CD4-positive, alpha-beta T cell treated with Interleukin-1 beta for 1 hour (primary cell): ENCODE measurements around the gene SIPA1.
A peak's percentile ranks its signal among the peaks of the same experiment; 100 is the strongest.
"Not testable (repeated sequence)": the region's sequence is repeated elsewhere in the genome, so short reads cannot be mapped to it uniquely, and the experiment has no call there.

ENCODE experiments used
- DNase-seq, 2 donors: peaks; one replicate each; pipeline ENCODE4 v3.0.0-alpha.2; 2020 to 2022

SIPA1 gene

DNA sequence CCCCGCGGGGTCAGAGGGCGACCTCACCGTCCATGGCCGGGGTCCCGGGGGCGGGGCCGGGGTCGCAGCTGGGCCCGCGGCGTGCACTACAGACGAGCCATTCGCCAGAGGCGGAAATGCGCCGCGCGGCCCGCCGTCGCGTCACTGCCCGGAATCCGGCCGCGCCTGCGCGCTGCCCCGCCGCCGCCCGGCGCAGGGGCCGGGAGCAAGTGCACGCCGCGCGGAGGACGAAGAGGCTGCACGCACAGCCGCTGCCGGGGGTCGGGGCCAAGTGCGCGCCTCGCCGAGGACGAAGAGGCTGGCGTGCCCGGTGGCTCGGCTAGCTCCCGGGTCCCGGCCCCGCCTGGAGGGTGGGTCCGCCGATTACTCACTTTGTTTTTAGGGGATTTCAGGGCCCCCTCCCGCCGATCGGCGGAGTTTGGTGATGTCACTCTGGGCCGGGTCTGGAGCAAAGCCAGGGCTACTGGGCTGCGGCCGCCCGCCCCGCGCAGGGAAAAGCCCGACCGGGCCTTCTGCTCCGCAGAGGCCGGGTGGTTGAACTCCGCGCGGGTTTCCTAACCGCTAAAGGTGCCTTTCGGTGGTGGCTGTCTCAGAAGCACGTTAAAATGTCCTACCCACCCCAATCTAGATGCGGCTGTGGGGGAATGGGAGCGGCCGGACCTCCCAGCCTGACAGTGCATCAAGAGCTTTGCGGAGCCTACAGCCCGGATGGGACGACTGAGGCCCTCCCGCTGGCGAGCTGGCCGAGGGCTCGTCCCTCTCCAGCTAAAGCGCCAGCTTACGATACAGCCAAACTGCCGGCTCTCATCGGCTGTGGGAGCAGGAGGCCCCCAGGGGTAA lies 25.1 kb downstream of the SIPA1 start, which contains the start of gene RELA:
TSS of gene RELA (minus strand) at position 118 of the 840 bp plus-strand sequence. CDS start at position 34, 84 bp downstream.
- peak; percentile 92 to 94 for DNase-seq

DNA sequence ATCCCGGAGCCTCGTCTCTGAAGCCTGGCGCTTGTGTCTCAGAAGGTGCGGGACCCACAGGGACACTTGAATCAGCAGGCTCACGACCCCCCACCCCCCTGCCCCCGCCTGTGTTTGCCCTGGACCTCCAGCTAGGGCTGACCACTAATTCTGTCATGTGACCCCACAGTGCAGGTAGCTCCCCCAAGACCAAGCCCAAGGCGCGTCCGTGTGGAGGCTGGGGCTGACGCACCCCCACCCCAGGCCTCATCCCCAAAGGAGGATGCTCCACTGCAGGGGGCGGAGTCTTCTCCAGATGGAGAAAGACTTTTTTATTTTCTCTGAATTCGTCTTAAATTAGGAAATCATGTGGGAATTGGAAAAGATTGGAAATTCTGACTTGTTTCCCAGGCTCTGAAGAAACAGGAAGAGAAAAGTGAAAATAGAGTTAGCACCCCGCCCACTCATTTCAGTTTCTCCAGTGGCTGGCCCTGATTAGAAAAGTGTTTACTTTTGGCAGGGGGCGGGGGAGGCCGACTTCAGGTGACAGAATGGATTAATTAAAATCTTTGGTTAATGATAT lies 25.8 kb downstream of the SIPA1 start:
- DNase-seq, result peak; percentile 42 to 54

DNA sequence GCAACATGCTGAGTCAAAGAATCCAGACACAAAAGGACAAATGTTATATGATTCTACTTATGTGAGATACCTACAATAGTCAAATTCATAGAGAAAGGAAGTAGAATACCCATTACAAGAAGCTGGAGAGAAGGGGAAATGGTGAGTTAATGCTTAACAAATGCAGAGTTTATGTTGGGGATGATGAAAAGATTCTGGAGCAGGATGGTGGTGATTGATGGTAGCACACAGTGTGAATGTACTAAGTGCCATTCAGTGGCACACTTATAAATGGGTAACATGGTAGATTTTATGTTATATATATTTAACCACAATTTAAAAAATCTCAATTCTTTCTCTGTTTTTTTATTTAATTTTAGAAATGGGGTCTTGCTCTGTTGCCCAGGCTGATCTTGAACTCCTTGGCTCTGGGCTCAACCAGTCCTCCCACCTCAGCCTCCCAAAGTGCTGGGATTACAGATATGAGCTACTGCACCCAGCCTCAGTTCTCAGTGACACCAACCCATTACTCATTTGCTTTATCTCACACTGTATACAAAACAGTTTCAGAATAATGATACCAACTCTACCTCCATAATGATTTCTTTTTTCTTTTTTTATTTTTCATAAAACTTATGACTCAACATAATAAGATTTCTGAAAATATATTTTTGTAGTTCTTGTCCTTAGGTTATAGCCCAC lies 34.4 kb downstream of the SIPA1 start:
- DNase-seq, result no peak

DNA sequence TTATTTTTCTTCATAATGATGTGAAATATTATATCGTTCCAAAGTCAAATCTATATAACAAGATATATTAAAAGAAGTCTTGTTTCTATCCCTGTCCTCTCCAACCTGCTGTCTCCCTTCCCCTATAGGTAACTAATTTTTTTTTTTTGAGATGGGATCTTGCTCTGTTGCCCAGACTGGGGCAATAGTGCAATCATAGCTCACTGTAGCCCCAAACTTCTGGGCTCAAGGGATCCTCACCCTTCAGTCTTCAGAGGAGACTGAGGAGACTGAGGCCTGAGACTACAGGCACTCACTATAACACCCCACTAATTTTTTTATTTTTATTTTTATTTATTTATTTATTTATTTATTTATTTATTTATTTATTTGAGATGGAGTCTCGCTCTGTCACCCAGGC lies 35.1 kb downstream of the SIPA1 start:
- no peak for DNase-seq

DNA sequence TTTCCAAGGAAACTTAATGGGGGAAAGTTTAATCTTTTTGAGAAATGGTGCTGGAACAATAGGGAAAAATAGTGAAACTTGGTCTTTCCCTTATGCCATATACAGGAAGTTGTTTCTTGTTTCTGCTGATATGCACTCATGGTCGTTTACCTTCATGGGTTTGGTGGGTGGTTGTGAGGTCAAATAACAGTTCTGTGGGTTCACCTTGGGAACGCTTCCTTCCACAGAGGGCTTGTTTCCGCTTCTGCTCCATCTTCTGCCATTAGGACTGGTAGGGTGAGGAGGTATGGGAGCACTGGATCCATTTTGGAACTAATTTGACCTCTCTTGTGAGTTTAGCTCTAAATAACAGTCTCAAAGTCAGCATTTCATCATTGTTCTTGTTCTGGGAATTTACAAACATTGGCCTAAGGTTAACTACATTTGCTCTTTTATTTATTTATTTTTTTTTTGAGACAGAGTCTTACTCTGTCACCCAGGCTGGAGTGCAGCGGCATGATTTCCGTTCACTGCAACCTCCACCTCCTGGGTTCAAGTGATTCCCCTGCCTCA lies 42.4 kb downstream of the SIPA1 start:
- DNase-seq, result no peak

DNA sequence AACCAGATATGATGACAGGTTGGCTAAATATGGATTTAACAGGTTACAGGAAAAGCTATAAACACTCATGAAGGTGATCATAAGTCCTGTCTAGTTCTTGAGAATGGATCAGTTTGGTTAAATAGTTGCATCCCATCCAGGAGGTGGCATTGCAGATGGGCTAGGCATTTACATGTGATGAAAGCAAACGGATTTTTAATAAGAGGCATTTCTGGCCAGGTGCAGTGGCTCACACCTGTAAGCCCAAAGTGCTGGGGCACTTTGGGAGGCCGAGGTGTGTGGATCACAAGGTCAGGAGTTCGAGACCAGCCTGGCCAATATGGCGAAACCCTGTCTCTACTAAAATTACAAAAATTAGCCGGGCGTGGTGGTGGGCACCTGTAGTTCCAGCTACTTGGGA lies 45.6 kb downstream of the SIPA1 start:
- not testable (repeated sequence) for DNase-seq

DNA sequence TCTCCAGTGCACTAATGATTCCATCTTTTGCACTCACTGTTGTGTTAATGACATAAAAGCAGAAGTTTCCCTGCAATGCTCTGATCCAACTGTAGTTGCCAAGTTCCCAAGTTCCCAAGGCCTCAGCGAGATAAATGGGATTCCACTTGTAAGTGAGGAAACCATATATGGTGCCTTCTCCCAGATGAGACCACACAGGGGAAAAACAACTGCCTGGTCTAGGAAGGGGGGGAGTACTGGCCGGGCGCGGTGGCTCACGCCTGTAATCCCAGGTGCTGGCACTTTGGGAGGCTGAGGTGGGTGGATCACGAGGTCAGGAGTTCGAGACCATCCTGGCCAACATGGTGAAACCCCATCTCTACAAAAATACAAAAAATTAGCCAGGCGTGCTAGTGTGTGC lies 48.1 kb downstream of the SIPA1 start:
- DNase-seq, result no peak

DNA sequence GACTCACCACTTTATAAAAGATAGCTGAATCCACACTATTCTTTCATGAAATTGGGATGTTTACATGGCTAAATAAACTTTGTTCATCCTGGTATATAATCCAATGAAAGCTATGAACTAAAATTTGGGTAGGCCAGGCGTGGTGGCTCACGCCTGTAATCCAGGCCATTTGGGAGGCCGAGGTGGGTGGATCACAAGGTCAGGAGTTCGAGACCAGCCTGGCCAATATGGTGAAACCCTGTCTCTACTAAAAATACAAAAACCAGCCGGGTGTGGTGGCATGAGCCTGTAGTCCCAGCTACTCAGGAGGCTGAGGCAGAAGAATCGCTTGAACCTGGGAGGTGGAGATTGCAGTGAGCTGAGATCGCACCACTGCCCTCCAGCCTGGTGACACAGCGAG lies 53.9 kb downstream of the SIPA1 start:
- DNase-seq, result not testable (repeated sequence)

DNA sequence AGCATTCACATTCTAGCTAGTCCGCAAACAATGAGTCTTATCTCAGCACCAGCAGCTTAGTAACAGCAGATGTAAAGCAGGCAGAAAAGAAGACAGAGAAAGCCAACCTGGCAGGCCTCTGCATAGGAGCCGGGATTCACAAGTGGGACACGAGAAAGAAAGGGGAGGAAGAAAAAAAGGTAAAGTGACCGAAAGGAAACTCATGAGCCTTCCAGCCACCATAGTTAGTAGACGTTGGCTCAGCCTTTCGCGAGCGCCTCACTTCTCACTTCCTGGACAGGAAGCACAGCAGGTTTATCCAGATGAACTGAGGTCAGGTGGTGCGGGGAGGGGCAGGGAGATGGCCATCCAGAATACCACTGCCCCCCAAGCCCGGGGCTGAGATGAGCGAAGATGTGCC lies 54.5 kb downstream of the SIPA1 start:
- DNase-seq, result no peak

DNA sequence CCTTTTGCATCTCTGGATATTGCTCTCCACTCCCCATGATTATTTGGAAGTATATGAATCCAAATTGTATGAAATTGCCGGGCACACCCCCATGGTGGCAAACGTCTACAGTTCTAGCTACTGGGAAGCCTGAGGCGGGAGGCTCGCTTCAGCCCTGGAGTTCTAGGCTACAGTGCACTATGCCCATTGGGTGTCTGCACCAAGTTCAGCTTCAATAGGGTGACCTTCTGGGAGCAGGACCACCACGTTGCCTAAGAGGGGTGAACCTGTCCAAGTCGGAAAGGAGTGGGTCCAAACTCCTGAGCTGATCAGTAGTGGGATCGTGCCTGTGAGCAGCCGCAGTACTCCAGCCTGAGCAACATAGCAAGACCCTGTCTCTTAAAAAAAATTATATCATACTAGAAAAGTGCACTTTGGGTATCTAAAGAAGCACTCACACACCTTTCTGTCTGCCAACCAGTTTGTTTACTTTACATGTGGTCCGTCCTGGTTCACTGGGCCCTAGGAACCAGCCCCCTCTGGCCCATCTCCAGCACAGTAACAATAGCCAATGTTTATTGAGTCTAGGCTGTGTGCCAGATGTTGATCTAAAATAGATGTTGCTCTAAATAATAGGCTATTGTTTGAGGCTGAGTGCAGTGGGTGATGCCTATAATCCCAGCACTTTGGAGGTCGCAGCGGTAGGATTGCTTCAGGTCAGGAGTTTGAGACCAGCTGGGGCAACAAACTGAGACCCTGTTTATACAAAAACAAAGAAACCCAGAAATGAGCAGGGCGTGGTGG lies 57.7 kb downstream of the SIPA1 start:
- no peak for DNase-seq

DNA sequence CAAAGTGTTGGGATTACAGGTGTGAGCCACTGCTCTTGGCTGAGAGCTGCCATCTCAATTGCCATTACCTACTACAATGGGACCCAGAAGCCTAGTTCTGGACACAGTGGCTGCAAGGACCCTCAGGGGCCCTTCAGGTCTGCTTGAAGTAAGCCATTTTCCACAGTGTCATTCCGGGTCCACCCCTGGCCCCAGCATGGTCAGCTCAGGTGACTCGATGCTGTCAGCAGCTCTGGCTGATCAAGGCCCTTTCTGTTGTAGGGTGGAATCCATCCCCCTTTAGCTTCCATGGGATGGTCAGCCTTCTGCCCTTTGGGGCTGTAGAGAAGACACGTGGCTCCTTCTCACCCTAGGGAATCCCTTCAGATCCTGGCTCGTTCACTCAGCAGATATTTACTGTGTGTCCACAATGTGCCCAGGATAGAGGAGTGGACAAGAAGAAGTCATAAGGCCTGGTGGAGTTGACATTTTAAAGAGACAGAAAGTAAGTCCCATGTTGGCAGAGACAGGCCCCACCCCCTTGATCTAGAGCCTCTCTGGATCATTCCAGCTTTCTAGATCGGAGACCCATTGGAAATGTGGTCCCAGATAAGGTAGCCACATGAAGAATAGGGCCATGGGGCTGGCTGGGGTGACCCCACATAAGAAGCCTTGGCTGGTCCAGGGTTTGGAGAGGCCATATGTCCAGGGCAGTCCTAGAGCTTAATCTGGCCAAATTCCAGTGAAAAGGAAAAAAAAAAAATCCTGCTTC lies 59.1 kb downstream of the SIPA1 start:
- no peak for DNase-seq

DNA sequence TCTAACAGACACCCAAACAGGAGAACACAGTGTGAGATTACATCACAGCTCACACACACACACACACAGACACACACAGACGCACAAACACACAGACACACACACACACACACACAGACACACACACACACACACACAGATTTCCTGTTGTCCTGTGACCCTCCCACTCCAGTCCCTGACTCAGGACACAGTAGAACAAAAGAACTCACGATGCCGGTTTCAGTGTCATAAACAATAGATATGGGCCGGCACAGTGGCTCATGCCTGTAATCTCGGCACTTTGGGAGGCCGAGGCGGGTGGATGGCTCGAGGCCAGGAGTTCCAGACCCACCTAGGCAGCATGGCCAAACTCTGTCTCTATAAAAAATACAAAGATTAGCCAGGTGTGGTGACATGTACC lies 60.3 kb downstream of the SIPA1 start:
- no peak for DNase-seq

DNA sequence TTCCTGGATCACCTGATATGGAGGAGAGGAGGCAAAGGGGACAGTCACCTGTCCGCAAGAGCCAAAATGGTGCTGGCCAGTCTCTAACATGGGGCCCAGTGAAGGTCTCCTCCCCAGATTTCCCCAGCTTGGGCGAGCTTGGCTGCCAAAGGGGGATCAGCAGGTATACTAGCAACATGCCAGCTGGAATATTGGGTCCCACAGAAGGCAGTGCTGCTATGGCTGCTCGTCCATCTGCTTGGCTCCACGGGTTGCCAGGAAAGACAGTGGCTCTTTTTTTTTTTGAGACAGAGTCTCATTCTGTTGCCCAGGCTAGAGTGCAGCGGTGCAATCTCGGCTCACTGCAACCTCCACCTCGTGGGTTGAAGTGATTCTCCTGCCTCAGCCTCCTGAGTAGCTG lies 61.4 kb downstream of the SIPA1 start:
- no peak for DNase-seq

DNA sequence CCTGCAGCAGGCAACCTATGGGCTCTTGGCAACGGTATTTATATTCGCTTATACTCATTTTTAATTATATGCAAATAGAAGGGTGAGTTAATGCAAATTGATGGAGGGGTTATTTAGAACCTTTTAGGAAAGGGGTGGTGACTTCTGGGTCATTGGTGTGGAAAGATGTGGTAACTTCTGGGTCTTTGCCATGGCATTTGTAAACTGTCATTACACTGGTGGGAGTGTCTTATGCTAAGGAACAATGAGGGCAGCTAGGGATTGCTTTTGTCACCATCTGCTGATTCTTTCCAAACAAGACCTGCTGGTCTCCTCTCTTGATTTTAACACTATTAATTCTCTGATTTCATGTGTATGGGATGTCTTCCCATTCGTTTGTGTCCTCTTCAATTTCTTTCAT lies 62.5 kb downstream of the SIPA1 start:
- no peak for DNase-seq
